ENCODE measurements around the gene THADA.

Gene THADA

DNA sequence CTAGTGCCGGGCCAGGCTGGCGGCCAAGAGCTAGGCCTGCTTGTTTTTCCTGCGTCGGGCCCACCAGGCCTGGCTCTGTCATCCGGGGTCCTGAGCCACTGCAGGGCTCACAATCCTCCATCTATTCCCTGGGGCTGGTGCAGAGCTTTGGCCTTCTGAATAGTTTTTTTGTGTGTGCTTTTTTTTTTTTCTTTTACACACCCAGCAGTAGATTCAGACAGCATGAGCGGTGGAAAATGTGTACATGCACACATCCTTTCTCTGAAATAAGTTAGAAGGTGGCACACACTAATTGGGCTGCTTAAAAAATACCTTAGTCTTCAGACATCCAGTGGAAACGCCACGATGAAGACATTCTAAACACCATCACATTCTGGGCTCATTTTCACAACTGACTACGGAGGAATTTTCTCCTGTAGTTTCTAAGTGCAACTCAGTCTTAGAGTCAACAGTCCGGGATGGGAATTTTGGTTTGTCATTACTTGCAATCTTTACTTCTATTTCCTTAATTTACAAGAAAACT, 375.5 kb downstream of the THADA start:
- H3K4me3 ChIP-seq (ENCODE audit: low read depth, low read length), result peak overlapping the region; percentile 53
- DNase-seq (ENCODE audit: low read depth), result peak; percentile 48
- TF ChIP-seq, protein P1, sequence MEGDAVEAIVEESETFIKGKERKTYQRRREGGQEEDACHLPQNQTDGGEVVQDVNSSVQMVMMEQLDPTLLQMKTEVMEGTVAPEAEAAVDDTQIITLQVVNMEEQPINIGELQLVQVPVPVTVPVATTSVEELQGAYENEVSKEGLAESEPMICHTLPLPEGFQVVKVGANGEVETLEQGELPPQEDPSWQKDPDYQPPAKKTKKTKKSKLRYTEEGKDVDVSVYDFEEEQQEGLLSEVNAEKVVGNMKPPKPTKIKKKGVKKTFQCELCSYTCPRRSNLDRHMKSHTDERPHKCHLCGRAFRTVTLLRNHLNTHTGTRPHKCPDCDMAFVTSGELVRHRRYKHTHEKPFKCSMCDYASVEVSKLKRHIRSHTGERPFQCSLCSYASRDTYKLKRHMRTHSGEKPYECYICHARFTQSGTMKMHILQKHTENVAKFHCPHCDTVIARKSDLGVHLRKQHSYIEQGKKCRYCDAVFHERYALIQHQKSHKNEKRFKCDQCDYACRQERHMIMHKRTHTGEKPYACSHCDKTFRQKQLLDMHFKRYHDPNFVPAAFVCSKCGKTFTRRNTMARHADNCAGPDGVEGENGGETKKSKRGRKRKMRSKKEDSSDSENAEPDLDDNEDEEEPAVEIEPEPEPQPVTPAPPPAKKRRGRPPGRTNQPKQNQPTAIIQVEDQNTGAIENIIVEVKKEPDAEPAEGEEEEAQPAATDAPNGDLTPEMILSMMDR (conservative IDR thresholded peaks at IDR 0.05; ENCODE audit: low read depth, low read length), result no peak

DNA sequence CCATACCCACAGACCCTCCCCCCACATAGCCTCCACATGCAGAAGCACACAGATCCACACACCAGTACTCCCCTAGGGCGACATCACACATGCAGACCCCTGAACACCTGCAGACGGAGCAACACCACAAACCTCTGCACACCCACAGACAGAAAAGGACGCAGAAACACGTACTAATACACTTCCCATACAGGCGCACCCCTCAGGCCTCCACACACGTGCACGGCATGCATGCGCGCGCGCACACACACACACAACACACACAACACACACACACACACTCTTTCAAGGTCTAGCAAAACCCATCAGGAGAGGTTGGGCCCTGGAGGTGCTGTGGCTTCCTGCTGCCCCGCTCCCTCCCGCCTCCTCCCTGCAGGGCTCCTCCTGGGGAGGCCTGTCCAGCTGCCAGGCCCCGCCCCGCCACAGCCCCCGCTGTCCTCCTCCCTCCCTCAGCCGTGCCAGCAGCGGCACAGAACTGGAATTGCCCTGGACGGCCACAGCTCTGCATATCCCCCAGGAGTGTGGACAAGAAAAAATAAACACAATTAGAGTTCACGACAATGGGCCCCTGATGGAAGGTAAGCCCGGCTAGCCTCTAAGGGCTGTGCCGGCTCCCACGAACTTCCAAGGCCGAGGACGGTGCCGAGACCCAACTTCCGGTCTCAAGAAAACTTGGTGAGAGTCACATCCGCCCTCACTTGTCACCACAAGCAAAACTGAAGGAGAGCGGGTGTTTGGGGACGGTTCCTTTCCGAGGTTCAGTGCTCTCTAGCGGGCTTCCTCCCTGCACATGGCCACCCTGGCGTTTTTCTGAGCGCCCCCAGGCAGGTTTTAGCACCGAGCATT, 376.2 kb downstream of the THADA start:
- H3K4me3 ChIP-seq (ENCODE audit: low read depth, low read length), result peak overlapping the region; percentile 53

DNA sequence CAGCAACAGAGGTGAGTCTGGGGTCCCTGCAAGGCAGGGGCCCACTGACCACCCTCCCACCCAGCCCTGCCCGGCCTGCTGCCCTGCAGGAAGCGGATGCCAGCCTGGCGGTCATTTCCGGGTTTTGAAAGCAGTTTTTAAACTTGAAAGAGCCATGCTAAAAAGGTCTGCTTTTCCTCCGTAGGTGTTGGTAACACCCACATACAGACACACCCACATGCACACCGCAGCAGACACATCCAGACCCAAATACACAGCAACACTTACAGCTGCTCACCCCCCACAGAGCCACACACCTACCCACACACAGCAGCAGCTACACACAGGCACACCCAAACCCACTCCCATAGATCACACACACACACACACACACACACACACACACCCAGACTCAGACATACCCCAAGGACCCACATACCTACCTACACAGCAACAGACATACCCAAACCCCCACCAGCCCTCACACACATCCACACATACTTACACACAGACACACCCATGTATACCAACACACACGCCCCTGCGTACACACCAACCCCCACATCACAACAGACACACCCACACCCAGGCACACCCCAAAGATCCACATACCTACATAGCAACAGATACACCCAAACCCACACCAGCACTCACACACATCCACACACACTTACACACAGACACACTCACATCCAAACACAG, 377.0 kb downstream of the THADA start:
- TF ChIP-seq, protein P1 (conservative IDR thresholded peaks at IDR 0.05; ENCODE audit: low read depth, low read length), result no peak
- peak overlapping the region; percentile 53 for H3K4me3 ChIP-seq (ENCODE audit: low read depth, low read length)
- DNase-seq (ENCODE audit: low read depth), result peak; percentile 19

More for the DNA sequence above, 376.2 kb downstream of the THADA start:
- peak; percentile 85 for DNase-seq (ENCODE audit: low read depth)
- TF ChIP-seq, protein P1 (conservative IDR thresholded peaks at IDR 0.05; ENCODE audit: low read depth, low read length), result peak; percentile 21

DNA sequence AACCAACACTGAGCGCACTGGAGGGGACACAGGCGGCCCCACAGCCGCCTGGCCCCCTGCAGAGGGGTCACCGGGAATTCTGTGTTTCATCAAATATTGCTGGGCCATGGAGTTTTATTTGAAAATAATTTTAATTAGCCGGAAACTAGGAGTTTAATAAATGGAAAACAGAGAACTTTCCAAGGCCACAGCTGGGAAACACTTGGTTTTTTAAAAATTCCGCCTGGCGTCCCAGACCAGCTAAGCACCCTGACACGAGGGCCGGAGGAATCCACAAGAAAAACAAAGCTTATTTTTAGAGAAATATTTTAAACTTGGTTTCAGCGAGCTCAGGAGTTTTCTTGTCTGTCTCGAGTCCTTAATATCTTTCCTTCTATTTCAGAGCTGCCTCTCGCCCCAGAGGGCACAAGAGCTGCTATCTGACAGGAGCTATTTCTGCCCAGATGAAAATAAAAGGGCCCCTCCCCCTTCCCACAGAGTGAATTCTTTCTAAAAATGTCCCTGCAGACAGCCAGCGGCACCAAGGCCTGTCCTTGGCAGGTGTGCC, 377.6 kb downstream of the THADA start:
- H3K4me3 ChIP-seq (ENCODE audit: low read depth, low read length), result no peak overlapping the region
- TF ChIP-seq, protein P1 (conservative IDR thresholded peaks at IDR 0.05; ENCODE audit: low read depth, low read length), result peak; percentile 37
- peak; percentile 64 for DNase-seq (ENCODE audit: low read depth)

DNA sequence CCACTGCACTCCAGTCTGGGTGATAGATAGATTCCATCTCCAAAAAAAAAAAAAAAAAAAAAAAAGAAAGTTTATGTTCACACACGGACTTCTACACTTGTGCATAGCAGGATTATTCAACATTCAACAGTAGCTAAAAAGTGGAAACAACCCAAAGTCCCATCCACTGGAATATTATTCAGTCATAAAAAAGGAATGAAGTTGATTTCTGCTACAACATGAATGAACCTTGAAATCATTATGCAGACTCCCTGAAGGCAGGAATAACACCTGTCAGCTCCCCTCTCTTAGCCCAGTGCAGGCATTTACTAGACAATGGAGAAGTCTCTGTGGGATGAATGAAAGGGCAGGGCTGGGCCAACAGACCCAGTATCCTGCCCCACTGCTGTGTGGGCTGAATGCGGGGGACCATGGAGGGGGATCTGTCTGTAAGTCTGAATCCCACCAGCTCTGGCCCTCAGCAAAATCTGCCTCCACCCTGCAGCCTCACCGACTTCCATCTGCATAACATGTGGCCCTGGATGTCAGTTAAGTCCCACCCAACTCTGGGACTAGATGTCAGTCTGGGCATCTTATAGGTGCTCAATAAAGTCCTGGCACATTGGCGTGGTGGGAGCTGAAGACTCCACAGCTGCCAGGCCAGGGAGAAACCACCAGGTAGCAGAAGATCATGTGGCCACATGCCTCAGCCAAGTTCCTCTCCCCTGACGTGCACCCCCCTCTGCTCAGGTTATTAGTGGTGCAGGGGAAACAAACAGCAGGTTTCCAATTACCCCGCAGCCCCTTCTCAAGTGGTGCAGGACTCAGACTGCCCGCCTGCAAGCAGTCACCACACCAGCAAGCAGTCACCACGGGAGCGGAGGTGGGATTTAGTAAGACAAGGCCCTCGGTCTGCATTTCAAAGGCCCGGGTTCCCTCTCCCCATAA, 378.3 kb downstream of the THADA start:
- DNase-seq (ENCODE audit: low read depth), result peak; percentile 15
- no peak overlapping the region for H3K4me3 ChIP-seq (ENCODE audit: low read depth, low read length)
- TF ChIP-seq, protein P1 (conservative IDR thresholded peaks at IDR 0.05; ENCODE audit: low read depth, low read length), result no peak

DNA sequence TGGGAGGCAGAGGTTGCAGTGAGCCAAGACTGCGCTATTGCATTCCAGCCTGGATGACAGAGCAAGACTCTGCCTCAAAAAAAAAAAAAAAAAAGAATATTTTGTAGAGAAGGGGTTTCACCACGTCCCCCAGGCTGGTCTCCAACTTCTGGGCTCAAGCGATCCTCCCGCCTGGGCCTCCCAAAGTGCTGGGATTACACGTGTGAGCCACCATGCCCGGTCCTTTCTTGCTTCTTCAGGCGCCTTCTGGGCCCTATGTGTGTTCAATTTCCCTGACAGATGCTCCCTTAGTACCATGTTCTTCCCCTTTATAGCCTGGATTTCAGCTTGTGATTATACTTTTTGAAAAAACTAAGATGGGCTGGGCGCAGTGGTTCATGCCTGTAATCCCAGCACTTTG, 379.2 kb downstream of the THADA start:
- DNase-seq (ENCODE audit: low read depth), result no peak
- TF ChIP-seq, protein P1 (conservative IDR thresholded peaks at IDR 0.05; ENCODE audit: low read depth, low read length), result no peak
- H3K4me3 ChIP-seq (ENCODE audit: low read depth, low read length), result no peak overlapping the region
